SH-SY5Y (cell line): ENCODE results near the gene KRT72.

ENCODE experiments used
- GATA2 ChIP-seq: IDR thresholded peaks from 2 replicates; pipeline ENCODE4 v1.6.1; 2011; ENCODE audit warnings: mild to moderate bottlenecking, low read depth, low read length
- GATA3 ChIP-seq: IDR thresholded peaks from 2 replicates; pipeline ENCODE4 v1.6.1; 2011; ENCODE audit warnings: low read depth, mild to moderate bottlenecking, low read length, moderate library complexity

- TF ChIP-seq GATA2 (no peak), GATA3 (no peak)
These were observed 14.6 kb upstream of the KRT72 start for GRCh38 chr12:52615912-52616311.
